Stimulated activated CD4-positive, alpha-beta T cell treated with anti-CD3 and anti-CD28 coated beads, TNF-alpha, amount 100 ng/mL, for 24 hours (primary cell): ENCODE data around the gene HTR6.
"Not testable (repeated sequence)": the region's sequence is repeated elsewhere in the genome, so short reads cannot be mapped to it uniquely, and the experiment has no call there.

Experiments
- DNase-seq, 3 experiments: peaks; one replicate each; pipeline ENCODE4 v3.0.0-alpha.2; 2020; ENCODE audit warnings: low read depth in 3 of 3

The HTR6 gene

GRCh38 chr1:19664453-19665185 is at the start of gene HTR6:
Gene HTR6 (plus strand): TSS chr1:19664875. CDS start chr1:19665754, 879 bp downstream.
- DNase-seq, result peak in 1 of 3 experiments; percentile 47

GRCh38 chr1:19615438-19615837 is 49.2 kb upstream of the HTR6 start:
- DNase-seq, result no peak

GRCh38 chr1:19616489-19616888 is 48.2 kb upstream of the HTR6 start:
- DNase-seq, result no peak

- no peak for DNase-seq
Measured at GRCh38 chr1:19617376-19617775, 47.3 kb upstream of the HTR6 start.

GRCh38 chr1:19618428-19618827 is 46.2 kb upstream of the HTR6 start:
- DNase-seq, result no peak

GRCh38 chr1:19619697-19620384 is 44.8 kb upstream of the HTR6 start:
- no peak for DNase-seq

- DNase-seq, result no peak
Measured at GRCh38 chr1:19620786-19621185, 43.9 kb upstream of the HTR6 start.

- no peak for DNase-seq
Measured at GRCh38 chr1:19621274-19621950, 43.3 kb upstream of the HTR6 start.

GRCh38 chr1:19622204-19622603 is 42.5 kb upstream of the HTR6 start:
- DNase-seq, result no peak

GRCh38 chr1:19623523-19623922 is 41.2 kb upstream of the HTR6 start:
- DNase-seq, result no peak

- DNase-seq, result no peak
Measured at GRCh38 chr1:19625291-19625937, 39.3 kb upstream of the HTR6 start.

- no peak for DNase-seq
Measured at GRCh38 chr1:19628879-19629278, 35.8 kb upstream of the HTR6 start.

GRCh38 chr1:19629357-19629756 is 35.3 kb upstream of the HTR6 start:
- DNase-seq, result no peak

GRCh38 chr1:19630192-19630591 is 34.5 kb upstream of the HTR6 start:
- not testable (repeated sequence) for DNase-seq

GRCh38 chr1:19630720-19631395 is 33.8 kb upstream of the HTR6 start:
- no peak for DNase-seq

- DNase-seq, result no peak
Measured at GRCh38 chr1:19632211-19632610, 32.5 kb upstream of the HTR6 start.

- DNase-seq, result no peak
Measured at GRCh38 chr1:19633106-19633505, 31.6 kb upstream of the HTR6 start.

GRCh38 chr1:19635064-19635463 is 29.6 kb upstream of the HTR6 start:
- DNase-seq, result not testable (repeated sequence)

GRCh38 chr1:19635646-19636045 is 29.0 kb upstream of the HTR6 start:
- no peak for DNase-seq

GRCh38 chr1:19636065-19636464 is 28.6 kb upstream of the HTR6 start:
- DNase-seq, result no peak

GRCh38 chr1:19636749-19637148 is 27.9 kb upstream of the HTR6 start:
- not testable (repeated sequence) for DNase-seq

GRCh38 chr1:19637606-19638005 is 27.1 kb upstream of the HTR6 start:
- no peak for DNase-seq
